ENCODE measurements around the gene KLHL17. TPM values are rescaled to one million over a fixed set of nuclear protein-coding genes. Genes with fewer than 3 reads are reported as not detected.
A peak's percentile ranks its signal among the peaks of the same experiment; 100 is the strongest.
"Not testable (repeated sequence)": the region's sequence is repeated elsewhere in the genome, so short reads cannot be mapped to it uniquely, and the experiment has no call there.

Gene KLHL17
- total RNA-seq, 1 donor from 2014 or later, result 36.8 TPM

- H3K9me3 Mint-ChIP-seq, result no peaks in the 10 kb centered on the region
- H3K4me3 Mint-ChIP-seq (ENCODE audit: low read depth), result no peak overlapping the region
- no peaks in the 10 kb centered on the region for H3K36me3 Mint-ChIP-seq (ENCODE audit: low read depth)
- peaks cover 11% of the 10 kb centered on the region for H3K4me1 Mint-ChIP-seq (ENCODE audit: low read depth)
- H3K27ac Mint-ChIP-seq, result no peak overlapping the region
- no peak for DNase-seq (ENCODE audit: low spot score)
- intact Hi-C loops (cut with micrococcal nuclease), result no loop called here
- H3K27me3 Mint-ChIP-seq (ENCODE audit: low read depth), result peaks cover 28% of the 10 kb centered on the region
Measured at GRCh38 chr1:1006305-1007159, 46.1 kb downstream of the KLHL17 start.

- H3K9me3 Mint-ChIP-seq; H3K36me3 Mint-ChIP-seq (ENCODE audit: low read depth); DNase-seq (ENCODE audit: low spot score); H3K4me3 Mint-ChIP-seq (ENCODE audit: low read depth); H3K27ac Mint-ChIP-seq: not testable (repeated sequence)
- intact Hi-C loops (cut with micrococcal nuclease), result loop anchor here (10.0 kb wide), 1 partner anchor 195 kb away; the partner anchor contains the start of gene TNFRSF18
- H3K4me1 Mint-ChIP-seq (ENCODE audit: low read depth), result peaks cover 26% of the 10 kb centered on the region
- peaks cover 12% of the 10 kb centered on the region for H3K27me3 Mint-ChIP-seq (ENCODE audit: low read depth)
Measured at GRCh38 chr1:1010131-1010530, 49.7 kb downstream of the KLHL17 start.

- intact Hi-C loops (cut with micrococcal nuclease), result loop anchor here (10.0 kb wide), 1 partner anchor 193 kb away; the partner anchor contains the start of gene TNFRSF18
- no peak for DNase-seq (ENCODE audit: low spot score)
- no peak overlapping the region for H3K4me3 Mint-ChIP-seq (ENCODE audit: low read depth)
- no peaks in the 10 kb centered on the region for H3K36me3 Mint-ChIP-seq (ENCODE audit: low read depth)
- peaks cover 8% of the 10 kb centered on the region for H3K27me3 Mint-ChIP-seq (ENCODE audit: low read depth)
- no peak overlapping the region for H3K27ac Mint-ChIP-seq
- peaks cover 24% of the 10 kb centered on the region for H3K4me1 Mint-ChIP-seq (ENCODE audit: low read depth)
- no peaks in the 10 kb centered on the region for H3K9me3 Mint-ChIP-seq
Measured at GRCh38 chr1:1011396-1011949, 51.1 kb downstream of the KLHL17 start.

- peak overlapping the region; percentile 89 for H3K27ac Mint-ChIP-seq
Measured at GRCh38 chr1:1012736-1013104, 52.3 kb downstream of the KLHL17 start.

GRCh38 chr1:1013105-1013921 lies 52.9 kb downstream of the KLHL17 start, which contains the start of gene ISG15:
TSS of gene ISG15 (plus strand) at chr1:1013497. CDS start at chr1:1013574, 77 bp downstream.
- intact Hi-C loops (cut with micrococcal nuclease), result loop anchor here (1.0 to 10.0 kb wide), 2 partner anchors 8 to 191 kb away; partner anchors contain the start of gene TNFRSF18
- Mint-ChIP-seq H3K27ac (peak within 1 kb of the TSS; percentile 89), H3K27me3 (ENCODE audit: low read depth) (peaks cover 2% of the 10 kb centered on the region), H3K36me3 (ENCODE audit: low read depth) (peaks cover 3% of the 10 kb centered on the region), H3K4me1 (ENCODE audit: low read depth) (peaks cover 29% of the 10 kb centered on the region), H3K4me3 (ENCODE audit: low read depth) (peak within 1 kb of the TSS; percentile 84), H3K9me3 (no peaks in the 10 kb centered on the region)
- peak; percentile 88 for DNase-seq (ENCODE audit: low spot score)

More at GRCh38 chr1:1012736-1013104, 52.3 kb downstream of the KLHL17 start:
- not testable (repeated sequence) for H3K36me3 Mint-ChIP-seq (ENCODE audit: low read depth); H3K9me3 Mint-ChIP-seq; H3K27me3 Mint-ChIP-seq (ENCODE audit: low read depth); DNase-seq (ENCODE audit: low spot score)
- H3K4me1 Mint-ChIP-seq (ENCODE audit: low read depth), result peaks cover 29% of the 10 kb centered on the region
- intact Hi-C loops (cut with micrococcal nuclease), result loop anchor here (1.0 to 10.0 kb wide), 2 partner anchors 7 to 192 kb away; partner anchors contain the start of gene TNFRSF18
- H3K4me3 Mint-ChIP-seq (ENCODE audit: low read depth), result peak overlapping the region; percentile 84

- Mint-ChIP-seq H3K27me3 (ENCODE audit: low read depth) (peaks cover under 1% of the 10 kb centered on the region), H3K9me3 (no peaks in the 10 kb centered on the region), H3K4me3 (ENCODE audit: low read depth) (peak overlapping the region; percentile 84), H3K4me1 (ENCODE audit: low read depth) (peaks cover 28% of the 10 kb centered on the region), H3K27ac (peak overlapping the region; percentile 89), H3K36me3 (ENCODE audit: low read depth) (peaks cover 3% of the 10 kb centered on the region)
- no peak for DNase-seq (ENCODE audit: low spot score)
- intact Hi-C loops (cut with micrococcal nuclease), result loop anchor here (1.0 to 10.0 kb wide), 2 partner anchors 9 to 191 kb away; partner anchors contain the start of gene TNFRSF18
Measured at GRCh38 chr1:1013922-1014648, 53.7 kb downstream of the KLHL17 start.

GRCh38 chr1:1014799-1015681 lies 54.7 kb downstream of the KLHL17 start:
- no peaks in the 10 kb centered on the region for H3K9me3 Mint-ChIP-seq
- no peaks in the 10 kb centered on the region for H3K27me3 Mint-ChIP-seq (ENCODE audit: low read depth)
- H3K4me3 Mint-ChIP-seq (ENCODE audit: low read depth), result peak overlapping the region; percentile 84
- H3K4me1 Mint-ChIP-seq (ENCODE audit: low read depth), result peaks cover 27% of the 10 kb centered on the region
- no peak for DNase-seq (ENCODE audit: low spot score)
- H3K27ac Mint-ChIP-seq, result peak overlapping the region; percentile 67
- intact Hi-C loops (cut with micrococcal nuclease), result loop anchor here (10.0 kb wide), 1 partner anchor 190 kb away; the partner anchor contains the start of gene TNFRSF18
- peaks cover 3% of the 10 kb centered on the region for H3K36me3 Mint-ChIP-seq (ENCODE audit: low read depth)

Other genes starting within 250 kb of the KLHL17 start
- not detected in 2 replicates for gene SAMD11, start 36.7 kb upstream of the KLHL17 start, total RNA-seq
- gene NOC2L, start 1.3 kb upstream of the KLHL17 start, total RNA-seq, result 150 and 154 TPM in 2 replicates
- gene PLEKHN1, start 5.9 kb downstream of the KLHL17 start, total RNA-seq, result 3.7 and 4.0 TPM in 2 replicates
- not detected in 2 replicates for gene PERM1, start 21.5 kb downstream of the KLHL17 start, total RNA-seq
- gene HES4, start 39.5 kb downstream of the KLHL17 start, total RNA-seq, result 2.0 and 3.1 TPM in 2 replicates
- gene ISG15, start 52.9 kb downstream of the KLHL17 start, total RNA-seq, result 31.9 and 33.8 TPM in 2 replicates
- 27.6 and 29.2 TPM in 2 replicates for gene AGRN, start 59.5 kb downstream of the KLHL17 start, total RNA-seq
- not detected in 2 replicates for gene RNF223, start 113.7 kb downstream of the KLHL17 start, total RNA-seq
- gene C1orf159, start 155.5 kb downstream of the KLHL17 start, total RNA-seq, result 20.5 and 22.1 TPM in 2 replicates
- not detected in 2 replicates for gene TTLL10, start 213.3 kb downstream of the KLHL17 start, total RNA-seq
- 219 and 231 TPM in 2 replicates for gene TNFRSF18, start 246.0 kb downstream of the KLHL17 start, total RNA-seq

Measured in activated T-helper 2 cell treated with anti-CD3 and anti-CD28 coated beads, Interferon-gamma antibody, Interleukin-2, Interleukin-4, amounts not matched to agents 10 μg/mL and 5 μg/mL and 100 μg/mL, durations not matched to agents 14 hours and 24 hours and 36 hours (primary cell).